Activated CD4-positive, CD25-positive, alpha-beta regulatory T cell treated with anti-CD3 and anti-CD28 coated beads, Interleukin-2, amount 50 U/mL, for 24 hours (primary cell): ENCODE results near the gene JAML.
"Not testable (repeated sequence)": the region's sequence is repeated elsewhere in the genome, so short reads cannot be mapped to it uniquely, and the experiment has no call there.

Experiments used
- ATAC-seq, 2 donors: fragments of 150-1000 bp; cut with Tn5 transposase; one replicate each; pipeline ENCODE4 v1.10.0; 2021; ENCODE audit warnings: mild to moderate bottlenecking in 1 of 2, moderate library complexity in 1 of 2

The JAML gene

DNA sequence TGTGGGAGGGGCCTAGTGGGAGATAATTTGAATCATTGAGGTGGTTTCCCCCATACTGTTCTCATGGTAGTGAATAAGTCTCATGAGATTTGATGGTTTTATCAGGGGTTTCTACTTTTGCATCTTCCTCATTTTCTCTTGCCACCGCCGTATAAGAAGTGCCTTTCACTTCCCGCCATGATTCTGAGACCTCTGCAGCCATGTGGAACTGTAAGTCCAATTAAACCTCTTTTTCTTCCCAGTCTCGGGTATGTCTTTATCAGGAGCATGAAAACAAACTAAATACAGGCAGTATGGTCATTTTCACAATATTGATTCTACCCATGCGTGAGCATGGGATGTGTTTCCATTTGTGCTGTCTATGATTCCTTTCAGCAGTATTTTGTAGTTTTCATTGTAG lies 32.0 kb downstream of the JAML start:
- ATAC-seq, result not testable (repeated sequence)

DNA sequence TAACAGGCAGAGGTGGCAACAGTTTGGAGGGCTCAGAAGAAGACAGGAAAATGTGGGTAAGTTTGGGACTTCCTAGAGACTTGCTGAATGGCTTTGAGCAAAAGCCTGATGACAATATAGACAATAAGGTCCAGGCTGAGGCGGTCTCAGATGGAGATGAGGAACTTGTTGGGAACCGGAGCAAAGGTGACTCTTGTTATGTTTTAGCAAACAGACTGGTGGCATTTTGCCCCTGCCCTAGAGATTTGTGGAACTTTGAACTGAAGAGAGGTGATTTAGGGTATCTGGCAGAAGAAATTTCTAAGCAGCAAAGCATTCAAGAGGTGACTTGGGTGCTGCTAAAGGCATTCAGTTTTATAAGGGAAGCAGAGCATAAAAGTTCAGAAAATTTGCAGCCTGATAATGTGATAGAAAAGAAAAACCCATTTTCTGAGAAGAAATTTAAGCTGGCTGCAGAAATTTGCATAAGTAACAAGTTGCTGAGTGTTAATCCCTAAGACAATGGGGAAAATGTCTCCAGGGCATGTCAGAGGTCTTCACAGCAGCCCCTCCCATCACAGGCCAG lies 33.8 kb downstream of the JAML start:
- not testable (repeated sequence) for ATAC-seq

DNA sequence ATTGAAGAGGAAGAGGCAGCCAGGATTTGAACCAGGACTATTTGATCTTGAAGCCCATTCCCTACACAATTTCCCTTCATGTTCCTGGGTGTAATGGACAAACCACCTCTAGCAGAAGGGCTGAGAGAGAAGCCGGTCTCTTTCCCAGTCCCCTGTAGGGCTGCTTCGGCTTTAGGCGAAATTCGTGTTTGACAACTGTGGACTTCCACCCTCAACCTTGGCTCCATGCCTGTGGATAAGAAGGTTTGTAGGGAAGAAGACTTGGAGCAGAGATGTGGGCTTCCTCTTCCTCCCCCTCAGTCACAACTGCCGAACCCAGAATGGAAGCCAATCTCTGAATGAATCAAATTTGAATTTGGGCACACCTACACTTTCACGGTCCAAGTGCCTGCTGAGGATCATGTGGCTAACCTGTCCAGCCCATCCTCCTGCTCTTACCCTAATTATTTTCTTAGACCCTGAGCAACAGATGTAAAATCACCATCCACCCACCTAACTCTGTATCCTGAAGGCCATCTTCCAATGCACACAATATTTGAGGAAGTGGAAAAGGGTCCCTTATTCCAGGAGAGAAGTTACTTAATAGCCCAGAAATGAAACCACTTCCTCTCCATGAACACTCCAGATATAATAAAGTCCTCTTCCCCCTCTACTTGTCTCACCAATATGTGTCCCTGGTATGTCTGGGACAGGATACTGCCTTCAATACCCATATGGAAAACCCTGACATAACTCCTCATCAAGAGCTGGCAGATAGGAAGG lies 38.3 kb downstream of the JAML start:
- ATAC-seq, result no peak

DNA sequence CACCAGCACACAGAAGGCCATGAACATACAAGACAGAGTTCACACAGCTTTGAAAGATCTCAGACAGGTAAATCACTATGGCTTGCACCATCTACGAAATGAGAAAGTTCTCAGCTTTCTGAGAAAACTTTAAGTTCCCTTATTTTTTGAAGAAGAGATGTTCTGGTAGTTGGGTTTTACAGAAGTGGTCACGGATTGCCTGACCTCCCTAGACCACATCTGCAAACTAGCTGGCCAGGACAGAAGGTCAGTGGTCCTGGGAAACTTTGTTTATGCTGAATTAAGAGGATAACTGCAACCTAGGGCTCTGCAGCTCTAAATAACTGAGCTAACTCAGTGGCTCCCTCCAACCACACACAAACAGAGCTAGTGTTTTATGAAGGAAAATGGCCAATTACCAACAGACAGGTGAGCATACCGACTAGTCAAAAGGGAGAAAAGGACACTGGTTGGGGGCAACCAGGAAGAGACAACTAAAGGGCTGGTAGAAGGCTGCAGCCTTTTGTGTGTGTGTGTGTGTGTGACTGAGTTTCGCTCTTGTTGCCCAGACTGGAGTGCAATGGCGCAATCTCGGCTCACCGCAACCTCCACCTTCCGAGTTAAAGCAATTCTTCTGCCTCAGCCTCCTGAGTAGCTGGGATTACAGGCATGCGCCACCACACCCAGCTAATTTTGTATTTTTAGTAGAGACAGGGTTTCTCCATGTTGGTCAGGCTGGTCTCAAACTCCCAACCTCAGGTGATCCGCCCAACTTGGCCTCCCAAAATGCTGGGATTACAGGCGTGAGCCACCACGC lies 39.8 kb downstream of the JAML start:
- ATAC-seq, result no peak

DNA sequence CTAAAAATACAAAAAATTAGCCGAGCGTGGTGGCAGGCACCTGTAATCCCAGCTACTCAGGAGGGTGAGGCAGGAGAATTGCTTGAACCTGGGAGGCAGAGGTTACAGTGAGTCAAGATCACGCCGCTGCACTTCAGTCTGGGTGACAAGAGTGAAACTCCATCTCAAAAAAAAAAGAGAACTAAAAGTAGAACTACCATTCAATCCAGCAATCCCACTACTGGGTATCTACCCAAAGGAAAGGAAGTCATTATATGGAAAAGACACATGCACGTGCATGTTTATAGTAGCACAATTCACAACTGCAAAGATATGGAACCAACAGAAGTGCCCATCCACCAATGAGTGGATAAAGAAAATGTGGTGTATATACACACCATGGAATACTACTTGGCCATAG lies 41.1 kb downstream of the JAML start:
- not testable (repeated sequence) for ATAC-seq

DNA sequence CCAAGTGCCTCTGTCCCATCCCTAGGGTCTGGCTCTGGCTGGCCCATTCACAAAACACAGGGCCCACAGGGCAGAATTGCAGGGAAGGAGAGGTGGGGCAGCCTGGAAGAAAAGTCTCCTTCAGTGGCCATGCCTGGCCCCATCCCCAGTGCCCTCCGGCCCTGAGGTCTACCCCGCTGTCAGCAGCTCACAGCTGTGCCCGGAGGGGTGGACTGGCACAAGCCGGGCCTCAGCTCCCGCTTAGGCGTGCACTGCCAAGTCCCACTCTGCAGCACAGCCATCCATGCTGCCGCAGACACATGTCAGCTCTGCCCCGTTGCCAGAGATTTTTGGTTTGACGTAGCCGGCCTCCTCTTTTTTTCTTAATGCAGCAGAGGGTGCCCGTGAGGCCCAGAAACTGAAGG lies 44.5 kb downstream of the JAML start:
- ATAC-seq, result no peak

DNA sequence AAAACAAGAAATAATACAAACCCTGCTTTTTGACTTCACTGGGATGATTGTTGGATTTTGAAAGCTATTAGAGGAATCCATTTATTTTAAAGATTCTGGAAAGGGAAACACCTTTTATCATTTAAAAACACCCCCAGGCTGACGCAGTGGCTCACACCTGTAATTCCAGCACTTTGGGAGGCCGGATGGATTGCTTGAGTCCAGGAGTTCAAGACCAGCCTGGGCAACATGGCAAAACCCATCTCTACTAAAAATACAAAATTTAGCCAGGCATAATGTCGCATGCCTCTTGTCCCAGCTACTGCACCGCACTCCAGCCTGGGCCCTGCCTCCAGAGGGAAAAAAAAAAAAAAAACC lies 48.1 kb downstream of the JAML start:
- no peak for ATAC-seq

DNA sequence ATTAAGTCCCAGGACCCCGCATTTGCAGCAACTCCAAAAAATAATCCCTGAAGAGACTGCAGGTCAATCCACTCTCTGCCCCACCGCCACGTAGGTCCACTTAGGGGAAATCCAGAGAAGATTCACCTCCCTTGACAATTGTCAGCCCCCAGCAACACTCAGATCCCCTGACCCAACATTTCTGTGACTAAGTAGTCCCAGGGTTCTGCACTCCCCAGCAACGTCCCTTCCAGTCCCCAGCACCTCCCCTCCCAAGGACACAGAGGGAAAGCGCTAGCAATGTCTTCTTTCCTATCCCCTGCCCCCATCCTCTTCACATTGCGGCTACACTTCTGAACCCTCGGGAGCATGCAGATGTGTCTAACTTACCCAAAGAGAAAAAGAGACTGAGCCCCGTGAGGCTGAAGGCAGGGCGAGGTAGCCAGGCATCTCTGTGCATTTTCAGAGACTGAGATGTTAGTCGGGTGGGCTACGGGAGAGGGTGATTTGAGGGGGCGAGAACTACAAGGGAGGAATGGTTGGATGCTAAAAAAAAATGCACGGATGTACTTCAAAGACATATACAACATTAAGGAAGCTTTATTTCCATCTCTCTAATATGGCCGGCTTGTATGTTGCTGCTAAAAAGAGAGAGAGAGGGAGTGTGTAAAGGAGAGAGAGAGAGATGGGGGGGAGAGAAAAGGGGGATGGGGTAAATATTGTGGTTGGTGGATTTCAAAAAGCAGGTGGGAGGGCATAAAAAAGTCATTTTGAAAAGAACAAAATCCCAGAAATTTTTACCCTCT lies 48.6 kb downstream of the JAML start, which contains the start of gene SCN2B:
TSS of gene SCN2B (minus strand) at position 647 of the 785 bp plus-strand sequence. CDS start at position 439, 208 bp downstream.
- ATAC-seq, result no peak

DNA sequence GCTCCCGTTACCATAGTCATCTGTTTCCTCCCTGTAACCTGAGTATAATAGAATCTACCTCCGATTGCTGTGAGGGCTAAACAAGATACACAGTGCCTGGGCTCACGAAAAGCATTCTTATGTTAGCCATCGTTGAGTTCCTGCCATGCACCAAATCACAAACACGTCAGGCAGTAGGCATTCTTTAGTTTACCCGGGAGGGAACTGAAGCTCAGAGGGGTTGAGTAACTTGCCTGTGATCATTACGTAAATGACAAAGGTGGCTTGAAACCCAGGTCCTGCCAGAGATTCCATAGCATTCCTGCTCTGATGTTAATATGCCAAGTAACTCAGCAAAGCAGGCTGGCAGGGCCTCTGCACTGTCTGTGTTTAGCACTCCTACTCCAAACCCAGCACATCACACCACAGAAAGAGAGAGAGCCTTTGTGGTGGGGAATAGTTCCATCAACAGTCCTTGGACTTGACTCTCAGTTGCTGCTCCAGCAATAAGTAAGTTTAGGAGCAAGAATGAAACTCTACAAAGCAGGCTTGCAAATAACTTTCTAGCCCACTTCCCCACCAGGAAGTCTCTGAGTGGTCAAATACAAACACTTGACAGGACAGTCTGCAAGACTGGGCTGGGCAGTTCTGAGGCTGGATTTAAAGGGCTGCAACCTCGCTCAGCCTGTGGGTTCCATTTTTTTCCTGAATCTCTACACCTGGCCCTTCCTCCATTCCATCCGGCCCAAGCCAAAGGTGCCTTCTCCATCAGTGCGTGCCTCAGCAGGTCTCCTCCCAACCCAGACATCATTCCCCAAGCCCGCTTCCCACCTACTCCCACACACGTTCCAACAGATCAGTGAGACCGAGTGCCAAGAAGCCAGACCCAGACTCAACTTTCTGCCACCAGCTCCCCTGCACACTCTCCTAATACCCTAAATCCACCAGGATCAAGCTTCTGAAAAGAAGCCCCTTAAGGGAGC lies 49.5 kb downstream of the JAML start:
- ATAC-seq, result no peak

DNA sequence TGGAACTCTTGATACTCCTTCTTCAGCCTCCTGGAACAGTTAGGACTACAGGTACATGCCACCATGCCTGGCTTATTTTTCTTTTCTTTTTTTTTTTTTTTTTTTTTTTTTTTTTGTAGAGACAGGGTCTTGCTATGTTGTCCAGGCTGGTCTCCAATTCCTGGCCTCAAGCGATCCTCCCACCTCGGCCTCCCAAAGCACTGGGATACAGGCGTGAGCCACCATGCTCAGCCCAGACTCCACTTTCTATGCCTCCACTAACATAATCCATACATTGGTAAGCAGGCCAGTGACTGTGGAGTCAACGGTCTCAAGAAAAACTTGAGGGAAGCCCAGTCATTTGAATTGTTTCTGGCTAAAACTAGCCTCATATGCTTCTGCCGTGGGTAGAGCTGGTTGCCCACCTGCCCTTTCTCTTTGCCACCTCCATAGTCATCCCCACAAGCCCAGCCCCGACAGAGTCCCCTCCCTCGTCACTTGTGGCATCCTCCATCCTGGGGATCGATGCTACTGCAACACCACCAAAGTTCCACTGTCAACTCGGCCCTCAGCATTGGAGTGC lies 50.7 kb downstream of the JAML start:
- no peak for ATAC-seq

DNA sequence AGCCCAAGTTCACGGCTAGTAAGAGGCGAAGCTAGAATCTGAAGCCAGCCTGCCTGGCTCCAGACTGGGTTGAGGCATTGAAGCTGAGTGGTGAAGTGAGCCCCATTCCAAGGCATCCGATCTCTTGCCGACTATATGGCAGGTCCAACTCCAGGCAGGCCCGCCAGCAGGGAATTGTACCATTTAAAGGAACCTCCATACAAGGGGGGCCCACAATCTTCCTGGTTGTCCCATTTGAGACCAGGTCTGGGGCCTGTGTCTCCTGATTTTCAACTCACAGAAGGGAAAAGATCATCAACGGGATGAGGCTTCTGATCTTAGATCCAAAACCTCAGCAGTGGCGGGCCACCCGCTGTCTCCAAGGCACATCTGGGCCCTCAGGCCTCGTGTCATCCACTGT lies 52.5 kb downstream of the JAML start:
- no peak for ATAC-seq

DNA sequence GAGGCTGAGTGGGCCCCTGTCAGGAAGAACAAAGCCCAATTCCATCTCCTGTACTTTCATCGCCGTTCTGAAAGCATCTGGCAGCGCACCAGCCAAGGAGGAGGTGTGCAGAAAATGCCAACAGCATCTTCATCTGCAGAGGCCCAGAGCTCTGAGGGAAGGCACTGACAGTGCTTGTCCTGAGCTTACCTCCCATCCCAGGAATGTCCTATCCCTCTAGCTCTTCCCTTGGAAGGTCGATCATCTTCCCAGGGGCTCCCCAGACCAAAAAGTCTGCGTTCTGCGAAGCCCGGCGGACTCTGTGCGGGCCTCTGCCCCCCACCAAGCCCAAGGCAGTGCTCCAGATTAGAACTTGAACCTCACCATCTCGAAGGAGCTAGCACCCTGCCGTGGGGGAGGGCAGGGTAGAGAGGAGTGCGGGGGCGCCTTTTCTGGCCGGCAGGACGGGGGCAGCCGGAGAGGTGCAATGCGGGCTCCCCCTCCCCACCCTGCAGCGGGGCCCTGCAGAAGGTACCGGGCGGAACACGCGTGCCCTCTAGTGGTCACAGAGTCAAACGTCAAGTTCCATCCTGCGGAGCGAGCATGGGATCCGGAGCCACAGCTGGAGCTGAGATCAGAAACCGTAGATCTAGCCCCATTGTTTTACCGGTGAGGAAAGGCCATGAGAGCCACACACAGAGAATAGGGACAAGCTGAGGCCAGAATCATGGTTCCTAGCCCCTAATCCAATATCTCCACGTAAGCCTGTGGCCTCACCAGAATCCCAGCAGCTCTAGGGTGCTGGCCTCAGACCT lies 53.3 kb downstream of the JAML start:
- ATAC-seq, result peak; percentile 82 to 87

DNA sequence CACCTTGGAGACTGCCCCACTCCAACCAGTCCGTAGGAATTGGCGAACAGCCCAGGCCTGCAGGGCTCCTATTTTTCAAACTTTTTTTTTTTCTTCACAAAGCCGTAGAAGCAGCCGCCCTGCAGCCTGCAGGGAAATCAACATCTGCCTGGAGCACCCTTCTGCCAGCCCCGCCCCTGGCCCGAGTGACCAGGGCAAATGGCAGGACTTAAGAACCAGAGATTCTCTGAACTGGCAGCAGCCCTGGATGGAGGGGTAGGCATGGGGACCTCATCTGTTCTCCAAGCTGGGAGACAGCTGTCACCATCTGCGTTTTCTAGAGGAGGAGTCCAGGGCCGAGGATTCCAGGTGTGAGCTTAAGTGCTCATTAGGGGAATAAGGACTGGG lies 53.9 kb downstream of the JAML start:
- no peak for ATAC-seq

DNA sequence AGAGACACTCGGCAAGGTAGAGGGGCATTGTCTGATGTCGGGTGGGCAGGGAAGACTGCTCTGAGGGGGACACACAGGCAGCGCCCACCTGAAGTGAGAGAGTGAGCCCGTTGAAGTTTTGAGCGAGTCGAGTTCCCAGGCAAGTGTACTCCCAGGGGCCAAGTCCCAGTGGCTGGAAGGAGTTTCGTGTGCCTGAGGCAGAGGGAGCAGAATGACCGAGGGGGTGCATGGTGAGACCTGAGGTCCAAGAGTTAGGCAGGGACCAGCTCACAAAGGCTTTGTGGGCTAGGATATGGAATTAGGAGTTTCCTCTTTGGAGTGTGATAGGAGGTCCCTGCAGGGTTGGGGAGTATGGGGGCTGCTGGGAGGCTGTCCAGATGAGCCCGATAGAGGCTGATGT lies 54.6 kb downstream of the JAML start:
- no peak for ATAC-seq

DNA sequence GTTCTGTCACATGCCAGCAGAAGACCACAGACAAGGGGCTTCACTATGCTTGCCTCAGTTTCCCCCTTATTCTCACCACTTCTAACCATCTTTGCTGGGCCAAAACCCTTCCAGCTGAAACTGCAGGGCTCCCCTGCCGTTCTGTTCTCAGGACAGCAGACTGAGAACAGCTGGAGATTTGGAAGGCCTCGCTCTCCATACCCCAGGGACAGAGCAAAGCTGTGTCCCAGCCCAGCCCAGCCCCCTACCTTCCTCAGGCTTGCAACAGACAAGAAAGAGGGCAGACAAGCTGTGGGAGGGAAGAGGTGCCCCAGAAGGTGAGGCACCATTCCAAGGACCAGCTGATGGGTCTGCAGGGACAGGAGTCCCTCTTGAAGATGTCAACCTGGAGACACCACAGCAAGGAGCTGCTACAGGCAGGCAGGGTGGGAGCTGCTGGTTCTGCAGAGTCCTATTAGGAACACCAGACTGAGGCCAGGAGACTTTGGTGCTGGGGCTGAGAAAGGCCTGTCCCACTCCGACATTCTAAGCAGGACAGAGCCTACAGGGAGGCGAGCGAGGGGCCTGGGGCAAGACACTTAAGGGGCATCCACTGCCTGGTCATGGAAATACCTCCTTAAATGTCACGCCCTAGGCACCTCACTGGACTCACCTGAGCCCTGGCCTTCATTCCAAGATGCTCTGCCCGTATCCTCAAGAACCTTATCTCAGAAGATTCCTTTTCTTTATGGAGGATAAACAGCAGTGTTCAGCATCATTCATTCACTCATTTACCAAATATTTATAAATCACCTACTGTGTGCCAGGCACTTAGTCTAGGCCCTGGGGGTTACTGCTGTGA lies 55.3 kb downstream of the JAML start:
- ATAC-seq, result no peak

DNA sequence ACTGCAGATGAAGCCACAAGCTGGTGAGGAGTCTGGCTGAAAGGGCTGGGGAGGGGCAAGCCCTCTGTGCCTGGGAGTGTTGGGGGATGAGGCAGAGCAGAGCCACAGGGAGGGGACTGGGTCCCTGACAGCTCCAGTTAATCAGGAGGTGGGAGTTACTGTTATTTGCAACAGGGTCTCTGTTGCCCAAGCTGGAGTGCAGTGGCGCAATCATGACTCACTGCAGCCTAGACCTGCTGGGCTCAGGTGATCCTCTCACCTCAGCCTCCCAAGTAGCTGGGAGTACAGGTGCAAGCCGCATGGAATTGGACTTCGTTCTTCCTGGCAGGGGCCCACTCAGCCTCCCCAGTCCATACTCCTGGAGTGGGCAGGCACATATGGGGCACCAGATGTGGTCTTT lies 56.1 kb downstream of the JAML start:
- ATAC-seq, result no peak

DNA sequence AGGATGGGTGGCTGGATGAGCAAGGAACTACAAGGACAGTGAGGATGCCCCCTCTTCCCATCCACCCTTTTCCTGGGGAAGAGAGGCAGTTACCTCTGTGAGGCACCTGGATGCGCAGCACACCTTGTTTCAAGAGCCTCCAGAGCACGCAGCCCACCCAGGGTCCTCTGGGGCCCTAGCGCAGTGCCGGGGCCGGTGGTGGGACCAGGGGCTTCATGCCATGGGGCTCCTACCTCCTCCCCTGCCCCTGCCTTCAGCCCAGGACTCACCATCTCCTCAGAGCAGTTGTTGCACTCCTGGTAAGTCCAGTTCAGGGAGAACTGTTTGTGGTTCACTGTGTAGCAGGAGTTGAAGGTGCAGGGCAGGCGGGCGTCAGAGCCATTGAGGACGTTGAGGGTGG lies 56.5 kb downstream of the JAML start:
- ATAC-seq, result no peak

DNA sequence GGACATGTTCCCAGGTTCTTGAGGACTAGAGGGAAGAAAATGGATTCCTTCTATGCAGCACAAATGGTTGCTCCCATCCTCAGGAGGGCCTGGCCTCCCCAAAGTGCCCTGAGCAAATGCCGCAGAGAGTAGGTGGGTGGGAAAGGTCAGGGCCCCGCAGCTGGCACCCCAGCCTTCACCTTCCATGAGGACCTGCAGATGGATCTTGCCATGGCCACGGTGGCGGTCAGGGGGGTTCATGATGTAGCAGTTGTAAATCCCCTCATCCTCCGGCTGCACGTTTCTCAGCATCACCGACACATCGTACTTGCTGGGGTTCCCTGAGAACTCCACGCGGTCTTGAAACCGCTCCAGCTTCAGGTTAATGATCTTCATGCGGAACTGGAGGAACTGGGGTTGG lies 56.9 kb downstream of the JAML start:
- ATAC-seq, result no peak

DNA sequence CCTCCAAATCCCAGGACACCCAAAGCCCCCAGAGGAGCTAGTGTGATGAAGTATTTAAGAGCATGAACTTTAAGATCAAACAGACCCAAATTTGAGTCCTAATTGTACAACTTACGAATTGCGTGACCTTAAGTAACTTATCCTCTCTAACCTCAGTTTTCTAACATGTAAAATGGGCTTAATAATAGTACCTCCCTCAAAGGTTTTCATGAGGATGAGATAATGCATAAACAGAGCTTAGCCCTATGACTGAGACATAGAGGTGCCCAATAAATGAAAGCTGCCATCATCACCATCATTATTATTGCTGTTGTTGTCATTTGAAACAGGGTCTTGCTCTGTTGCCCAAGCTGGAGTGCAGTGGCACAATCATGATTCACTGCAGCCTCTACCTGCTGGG lies 57.6 kb downstream of the JAML start:
- ATAC-seq, result no peak

DNA sequence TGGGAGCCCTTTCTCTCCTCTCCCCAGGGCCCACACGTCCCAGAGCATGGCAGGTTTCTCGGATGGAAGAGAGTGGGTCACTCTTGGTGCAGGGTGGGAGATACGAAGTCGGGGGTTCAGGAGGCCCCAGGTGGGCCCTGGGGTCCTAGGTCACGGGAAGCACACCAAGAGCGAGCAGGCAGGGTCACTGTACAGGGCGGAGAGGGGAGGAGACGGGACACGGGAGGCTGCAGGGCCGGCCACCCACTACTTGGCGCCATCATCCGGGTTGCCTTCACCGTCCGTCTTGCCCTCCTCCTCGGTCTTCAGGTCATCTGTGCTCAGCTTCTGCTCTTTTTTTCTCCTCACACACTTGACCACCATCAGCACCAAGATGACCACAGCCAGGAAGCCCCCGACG lies 58.2 kb downstream of the JAML start:
- ATAC-seq, result no peak
